Subcutaneous adipose tissue (tissue), 4 donors: ENCODE measurements around the gene TRIM33. TPM values are rescaled to one million over a fixed set of nuclear protein-coding genes. Genes with fewer than 3 reads are reported as not detected.

Experiments used
- CTCF ChIP-seq: fragments of 450-650 bp; IDR thresholded peaks from one replicate; pipeline ENCODE4 v1.5.1; 2016; ENCODE audit warnings: low read depth, mild to moderate bottlenecking, control low read depth, antibody characterized with exemption, moderate library complexity
- total RNA-seq, 4 donors: library from RNA; depleted of rRNA; stranded (reverse); fragments of >200 nt; gene quantifications; one replicate each; pipeline ENCODE4 v1.1.0, GENCODE V29; 2016

TRIM33 gene
- total RNA-seq, 4 donors from 2014 or later = 36.2 to 44.3 (median 38.7) TPM

GRCh38 chr1:114502080-114502479 lies 8.9 kb downstream of the TRIM33 start:
- no peak for TF ChIP-seq CTCF

- no peak for TF ChIP-seq CTCF
These were observed 11.5 kb downstream of the TRIM33 start for GRCh38 chr1:114499478-114499877.

GRCh38 chr1:114496089-114496488 lies 14.9 kb downstream of the TRIM33 start:
- TF ChIP-seq CTCF = no peak

DNA sequence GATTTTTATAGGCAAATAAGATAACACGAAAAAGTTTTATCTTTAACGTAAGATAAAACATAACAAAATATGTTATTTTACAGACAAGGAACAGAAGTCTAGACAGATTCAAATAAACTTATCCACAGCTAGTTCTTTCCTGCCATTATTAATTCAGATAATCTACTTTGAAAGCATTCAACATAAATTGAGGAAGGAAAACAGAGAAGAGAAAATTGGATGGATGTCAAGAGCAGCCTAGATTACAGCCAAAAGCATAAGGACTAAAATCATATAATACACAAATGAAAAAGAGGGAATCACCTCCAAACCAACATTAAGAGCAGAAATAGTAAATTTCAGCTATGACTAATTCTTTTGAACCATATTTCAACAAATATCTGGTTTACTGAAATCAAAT lies 15.5 kb downstream of the TRIM33 start:
- no peak for TF ChIP-seq CTCF

DNA sequence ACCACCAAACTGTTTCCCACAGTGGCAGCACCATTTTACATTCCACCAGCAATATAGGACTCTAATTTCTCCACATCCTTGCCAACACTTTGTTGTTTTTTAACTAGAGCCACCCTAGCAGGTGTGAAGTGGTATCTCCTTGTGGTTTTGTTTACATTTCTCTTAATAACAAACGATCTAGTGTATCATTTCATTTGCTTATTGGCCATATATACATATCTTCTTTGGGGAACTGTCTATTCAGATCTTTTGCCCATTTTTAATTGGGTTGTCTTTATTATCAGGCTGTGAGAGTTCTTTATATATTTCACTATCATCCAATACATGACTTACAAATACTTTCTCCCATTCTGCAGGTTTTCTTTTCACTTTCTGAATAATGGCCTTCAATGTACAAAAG lies 18.0 kb downstream of the TRIM33 start:
- TF ChIP-seq CTCF = no peak

GRCh38 chr1:114490274-114490693 lies 20.7 kb downstream of the TRIM33 start:
- TF ChIP-seq CTCF = no peak

- no peak for TF ChIP-seq CTCF
These were observed 22.3 kb downstream of the TRIM33 start for GRCh38 chr1:114488739-114489138.
